PC-3 (cell line): ENCODE measurements around the gene YIF1B. TPM values are rescaled to one million over a fixed set of nuclear protein-coding genes. Genes with fewer than 3 reads are reported as not detected.

Experiments used
- ATAC-seq: fragments of 200-7000 bp; cut with Tn5 transposase; 2 replicates; pipeline ENCODE4 v1.9.1; 2020; ENCODE audit warnings: mild to moderate bottlenecking, moderate library complexity
- BruUV-seq: library from RNA; stranded (reverse); fragments of 400-500 nt; replicated peaks from 2 replicates; lab custom pipeline; 2021; lab: Mats Ljungman, UMichigan
- CTCF ChIA-PET: fragments of 300-600 bp; sonication (Branson Sonifier 250); formaldehyde crosslinking; loops from one replicate; lab custom pipeline; 2022; ENCODE audit warnings: antibody characterized with exemption; lab: Charles Lee
- POLR2A ChIA-PET: fragments of 300-600 bp; sonication (Branson Sonifier 250); formaldehyde crosslinking; loops from one replicate; lab custom pipeline; 2022; ENCODE audit warnings: antibody characterized with exemption; ENCODE audit not compliant: unreplicated experiment; lab: Charles Lee
- DNase-seq: peaks from one replicate; pipeline ENCODE4 v3.0.0-alpha.2; 2015
- H2AFZ ChIP-seq: fragments of 300-600 bp; sonication (generic); 2 replicates; pipeline ENCODE4 v1.6.0; 2016; ENCODE audit warnings: antibody characterized with exemption, low read length
- H3F3A ChIP-seq: fragments of 300-600 bp; sonication (generic); one replicate; pipeline ENCODE4 v1.6.0; 2017; ENCODE audit warnings: antibody characterized with exemption, low read length, control low read depth, mild to moderate bottlenecking; ENCODE audit not compliant: unreplicated experiment
- H3K27ac ChIP-seq: fragments of 300-600 bp; sonication (generic); 2 replicates; pipeline ENCODE4 v1.5.1; 2016; ENCODE audit warnings: mild to moderate bottlenecking, low read length
- H3K27me3 ChIP-seq: fragments of 300-600 bp; sonication (generic); 2 replicates; pipeline ENCODE4 v1.6.1; 2016; ENCODE audit warnings: low read length, mixed read lengths
- H3K36me3 ChIP-seq: fragments of 300-600 bp; sonication (generic); 2 replicates; pipeline ENCODE4 v1.6.1; 2016; ENCODE audit warnings: low read depth, mixed run types, low read length, mixed read lengths
- H3K4me1 ChIP-seq: fragments of 300-600 bp; sonication (generic); 2 replicates; pipeline ENCODE4 v1.5.1; 2016; ENCODE audit warnings: low read length; ENCODE audit not compliant: insufficient read depth
- H3K4me2 ChIP-seq: fragments of 300-600 bp; sonication (generic); 2 replicates; pipeline ENCODE4 v1.6.0; 2016; ENCODE audit warnings: low read length
- H3K4me3 ChIP-seq: fragments of 300-600 bp; sonication (generic); 2 replicates; pipeline ENCODE4 v1.5.1; 2016; ENCODE audit warnings: mild to moderate bottlenecking, low read length, mixed read lengths
- H3K79me2 ChIP-seq: fragments of 300-600 bp; sonication (generic); 2 replicates; pipeline ENCODE4 v1.6.1; 2017; ENCODE audit warnings: low read length, mixed read lengths
- H3K9ac ChIP-seq: fragments of 300-600 bp; sonication (generic); 2 replicates; pipeline ENCODE4 v1.6.0; 2016; ENCODE audit warnings: mild to moderate bottlenecking, low read length
- H3K9me2 ChIP-seq: fragments of 300-600 bp; sonication (generic); replicated peaks from 2 replicates; pipeline ENCODE4 v1.6.1; 2016; ENCODE audit warnings: mixed run types, low read length, mixed read lengths
- H3K9me3 ChIP-seq: fragments of 300-600 bp; sonication (generic); 2 replicates; pipeline ENCODE4 v1.6.1; 2016; ENCODE audit warnings: low read length, mixed read lengths
- H4K20me1 ChIP-seq: fragments of 300-600 bp; sonication (generic); 2 replicates; pipeline ENCODE4 v1.6.1; 2016; ENCODE audit warnings: low read length, mixed read lengths
- CTCF ChIP-seq: fragments of 300-600 bp; sonication (generic); conservative IDR thresholded peaks from 2 replicates; pipeline ENCODE4 v1.5.1; 2017; ENCODE audit warnings: antibody characterized with exemption, low read depth, mild to moderate bottlenecking, low read length
- EZH2 ChIP-seq: fragments of 300-600 bp; sonication (generic); IDR thresholded peaks from one replicate; pipeline ENCODE4 v1.6.1; 2017; ENCODE audit warnings: antibody characterized with exemption, mild to moderate bottlenecking, low read length; ENCODE audit not compliant: unreplicated experiment
- EZH2phosphoT487 ChIP-seq: fragments of 300-600 bp; sonication (generic); IDR thresholded peaks from 2 replicates; pipeline ENCODE4 v1.6.1; 2018; ENCODE audit warnings: mild to moderate bottlenecking, antibody characterized with exemption, low read length, borderline replicate concordance
- intact Hi-C: fragments of 100-400 bp; cut with micrococcal nuclease; formaldehyde crosslinking; loops from 2 replicates; pipeline ENCODE4 v1.9.0; 2023
- total RNA-seq: library from RNA; depleted of rRNA; stranded (reverse); fragments of >200 nt; gene quantifications from 2 replicates; pipeline ENCODE4 v1.2.3, GENCODE V29; 2014

Gene YIF1B
- total RNA-seq, 1 experiment from 2014 or later = 72.3 TPM

DNA sequence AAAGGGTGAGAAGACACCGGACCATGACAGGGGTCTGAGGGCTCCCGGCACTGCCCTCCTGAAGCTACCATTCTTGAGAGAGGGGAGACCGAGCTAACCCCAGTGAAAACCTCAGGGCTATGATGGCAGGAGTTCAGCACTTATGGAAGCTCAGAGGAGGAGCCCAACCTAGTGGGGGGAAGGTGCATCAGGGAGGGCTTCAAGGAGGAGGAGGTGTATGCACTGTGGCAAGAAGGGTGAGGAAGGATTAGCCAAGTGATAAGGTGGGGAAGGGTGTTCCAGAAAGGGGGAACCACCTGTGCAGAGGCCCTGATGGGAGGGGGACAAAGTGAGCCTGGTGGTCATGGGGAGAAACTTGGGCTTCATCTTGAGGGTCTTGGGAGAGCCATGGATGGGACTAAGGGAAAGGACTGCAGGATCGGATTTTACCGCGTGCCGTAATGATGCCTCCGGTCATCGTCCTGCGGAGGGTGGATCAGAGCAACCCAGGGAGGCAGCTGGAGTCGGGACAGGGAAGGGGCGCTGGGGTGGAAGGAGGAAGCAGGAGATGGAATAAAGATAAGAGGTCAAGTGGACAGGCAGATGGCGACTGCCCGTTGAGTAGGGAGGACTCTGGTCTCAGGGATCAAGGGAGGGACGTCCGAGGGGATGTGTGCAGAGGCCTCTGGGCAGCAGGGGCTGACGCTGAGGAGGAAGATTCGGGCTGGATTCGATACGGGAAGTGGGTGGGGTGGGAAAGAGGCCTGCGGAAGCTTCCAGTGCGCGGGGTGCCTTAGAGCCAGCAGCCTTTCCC lies 45.3 kb upstream of the YIF1B start:
- Histone ChIP-seq H4K20me1 (no peaks in the 10 kb centered on the region), H3K9me2 (no peaks in the 10 kb centered on the region), H3K27me3 (peaks cover 22% of the 10 kb centered on the region), H3K4me1 (peaks cover 6% of the 10 kb centered on the region; the same call in 1 of the 2 replicates), H3K27ac (no peak overlapping the region), H3F3A (no peaks in the 10 kb centered on the region), H3K36me3 (no peaks in the 10 kb centered on the region), H3K79me2 (no peaks in the 10 kb centered on the region), H3K9ac (no peak overlapping the region), H3K4me2 (peak overlapping the region; percentile 99), H3K4me3 (peak overlapping the region; percentile 80), H2AFZ (peak overlapping the region; percentile 87), H3K9me3 (no peaks in the 10 kb centered on the region)
- intact Hi-C loops = no loop called here
- ChIA-PET CTCF (interaction anchor here (0.6 kb wide), 1 partner anchor 124 kb away, joined by 3 read pairs; no protein-coding TSS in a partner anchor), POLR2A (interaction anchor here (0.8 kb wide), 1 partner anchor 13 kb away, joined by 4 read pairs; the partner anchor contains the start of gene PSMD8)
- DNase-seq (no peak), ATAC-seq (peak; percentile 6)
- TF ChIP-seq EZH2phosphoT487 (no peak), CTCF (no peak), EZH2 (no peak)
- no TSS peak for BruUV-seq

DNA sequence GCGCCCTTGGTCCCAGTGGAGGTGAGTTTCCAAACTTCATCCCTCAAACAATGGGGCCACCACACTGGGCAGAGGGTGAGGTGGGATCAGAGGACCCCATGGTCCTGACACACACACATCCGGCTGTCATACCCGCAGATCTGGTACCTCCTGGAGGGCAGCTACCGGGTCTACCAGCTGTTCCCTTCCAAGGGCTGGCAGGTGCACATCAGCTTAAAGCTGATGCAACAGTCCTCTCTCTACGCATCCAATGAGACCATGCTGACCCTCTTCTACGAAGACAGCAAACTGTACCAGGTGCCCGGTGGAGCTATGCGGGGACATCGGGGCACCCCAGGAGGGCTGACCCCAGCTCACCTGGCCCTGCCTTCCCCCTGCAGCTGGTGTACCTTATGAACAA lies 44.6 kb upstream of the YIF1B start:
- Histone ChIP-seq H3K4me1 (peaks cover 6% of the 10 kb centered on the region; the same call in 1 of the 2 replicates), H3K4me3 (no peak overlapping the region), H3K79me2 (no peaks in the 10 kb centered on the region), H3F3A (no peaks in the 10 kb centered on the region), H3K9ac (no peak overlapping the region), H3K9me3 (no peaks in the 10 kb centered on the region), H3K9me2 (no peaks in the 10 kb centered on the region), H3K27ac (no peak overlapping the region), H3K27me3 (peaks cover 22% of the 10 kb centered on the region), H2AFZ (no peak overlapping the region), H4K20me1 (no peaks in the 10 kb centered on the region), H3K4me2 (no peak overlapping the region), H3K36me3 (no peaks in the 10 kb centered on the region)
- no TSS peak for BruUV-seq
- TF ChIP-seq EZH2phosphoT487 = no peak
- no peak for TF ChIP-seq EZH2
- TF ChIP-seq CTCF = no peak
- intact Hi-C loops = no loop called here
- no peak for ATAC-seq
- ChIA-PET POLR2A (interaction anchor here (0.8 kb wide), 1 partner anchor 14 kb away, joined by 4 read pairs; the partner anchor contains the start of gene PSMD8), CTCF (no interaction called here)
- no peak for DNase-seq
